Fibroblast of pulmonary artery (primary cell): ENCODE measurements around the gene USHBP1.
A peak's percentile ranks its signal among the peaks of the same experiment; 100 is the strongest.

ENCODE experiments used
- DNase-seq: peaks from one replicate; pipeline ENCODE4 v3.0.0-alpha.2; 2010; ENCODE audit warnings: low read depth
- H3K4me3 ChIP-seq: replicated peaks from 2 replicates; pipeline ENCODE4 v1.5.1; 2011; ENCODE audit warnings: low read depth, mild to moderate bottlenecking, control low read depth, low read length, moderate library complexity
- TF ChIP-seq, protein P1 (sequence below): IDR thresholded peaks from 2 replicates; pipeline ENCODE4 v1.5.1; 2011; ENCODE audit warnings: mild to moderate bottlenecking, control low read depth, low read length, inconsistent platforms; ENCODE audit errors: missing control alignments

Gene USHBP1

DNA sequence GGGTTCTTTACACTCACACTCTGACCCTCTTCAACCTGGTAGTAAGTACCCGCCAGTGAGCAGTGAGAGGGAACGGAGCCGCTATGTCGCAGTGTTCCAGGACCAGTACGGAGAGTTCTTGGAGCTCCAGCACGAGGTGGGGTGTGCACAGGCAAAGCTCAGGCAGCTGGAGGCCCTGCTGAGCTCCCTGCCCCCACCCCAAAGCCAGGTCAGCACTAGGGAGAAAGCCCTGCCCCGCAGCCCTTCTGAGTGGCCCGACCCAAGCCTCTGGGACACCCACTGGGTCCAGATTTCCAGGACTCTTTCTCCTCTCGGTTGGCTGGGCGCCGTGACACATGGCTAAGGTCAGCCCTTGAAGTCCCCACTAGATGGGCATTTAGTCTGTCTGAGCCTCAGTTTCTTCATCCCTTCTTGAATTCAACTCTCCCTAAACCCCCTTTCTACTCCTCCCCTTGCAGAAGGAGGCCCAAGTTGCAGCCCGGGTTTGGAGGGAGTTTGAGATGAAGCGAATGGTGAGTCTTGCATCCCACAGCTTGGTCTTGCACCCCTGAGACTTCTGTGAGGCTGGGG, 36.7 kb downstream of the USHBP1 start:
- TF ChIP-seq, protein P1, sequence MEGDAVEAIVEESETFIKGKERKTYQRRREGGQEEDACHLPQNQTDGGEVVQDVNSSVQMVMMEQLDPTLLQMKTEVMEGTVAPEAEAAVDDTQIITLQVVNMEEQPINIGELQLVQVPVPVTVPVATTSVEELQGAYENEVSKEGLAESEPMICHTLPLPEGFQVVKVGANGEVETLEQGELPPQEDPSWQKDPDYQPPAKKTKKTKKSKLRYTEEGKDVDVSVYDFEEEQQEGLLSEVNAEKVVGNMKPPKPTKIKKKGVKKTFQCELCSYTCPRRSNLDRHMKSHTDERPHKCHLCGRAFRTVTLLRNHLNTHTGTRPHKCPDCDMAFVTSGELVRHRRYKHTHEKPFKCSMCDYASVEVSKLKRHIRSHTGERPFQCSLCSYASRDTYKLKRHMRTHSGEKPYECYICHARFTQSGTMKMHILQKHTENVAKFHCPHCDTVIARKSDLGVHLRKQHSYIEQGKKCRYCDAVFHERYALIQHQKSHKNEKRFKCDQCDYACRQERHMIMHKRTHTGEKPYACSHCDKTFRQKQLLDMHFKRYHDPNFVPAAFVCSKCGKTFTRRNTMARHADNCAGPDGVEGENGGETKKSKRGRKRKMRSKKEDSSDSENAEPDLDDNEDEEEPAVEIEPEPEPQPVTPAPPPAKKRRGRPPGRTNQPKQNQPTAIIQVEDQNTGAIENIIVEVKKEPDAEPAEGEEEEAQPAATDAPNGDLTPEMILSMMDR, result no peak
- H3K4me3 ChIP-seq, result no peak overlapping the region

DNA sequence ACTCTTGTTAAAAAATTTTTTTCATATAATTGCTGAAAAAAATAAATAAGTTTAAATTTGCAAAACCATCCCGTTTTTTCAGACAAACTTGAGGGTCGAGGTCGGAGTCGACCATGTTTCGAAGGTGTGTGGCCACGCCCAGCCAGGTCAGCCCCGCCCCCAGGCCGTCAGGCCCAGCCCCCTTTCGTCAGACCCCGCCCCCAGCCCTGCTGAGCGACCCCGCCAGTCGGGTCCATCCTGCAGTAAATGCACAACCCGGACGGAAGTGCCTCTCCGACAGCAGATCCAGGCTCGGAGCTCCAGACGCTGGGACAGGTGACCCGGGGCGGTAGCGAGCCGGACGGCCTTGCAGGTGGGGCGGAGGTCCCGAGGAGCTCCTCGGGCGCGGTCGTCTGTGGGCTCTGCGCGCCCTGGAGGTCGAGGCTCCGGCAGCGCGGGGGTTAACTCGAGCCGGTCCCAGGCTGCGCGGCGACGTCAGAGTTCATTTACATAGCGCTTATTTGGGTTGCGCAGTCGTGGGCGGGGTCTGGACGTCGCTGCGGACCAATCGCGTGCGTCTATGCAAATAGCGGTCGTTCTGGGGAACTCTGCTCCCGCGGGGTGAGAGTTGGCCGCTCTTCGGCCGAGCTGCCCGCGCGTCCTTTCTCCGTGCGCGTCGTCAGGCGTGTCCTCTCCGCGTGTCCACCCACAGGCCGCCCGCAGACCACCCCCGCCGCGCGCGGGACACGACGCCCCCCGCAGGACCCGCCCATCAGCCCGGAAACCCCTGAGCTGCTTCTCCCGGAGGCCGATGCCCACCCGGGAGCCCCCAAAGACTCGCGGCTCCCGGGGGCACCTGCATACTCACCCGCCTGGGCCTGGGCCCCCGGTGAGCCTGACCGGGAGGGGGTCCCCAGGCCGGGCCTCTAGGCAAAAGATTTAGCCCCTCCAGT, 38.3 kb downstream of the USHBP1 start, which contains the start of gene OCEL1:
Gene OCEL1, plus strand, starts transcription at position 225 of the 932 bp plus-strand sequence. Its CDS starts 22 bp downstream, at position 247.
- TF ChIP-seq, protein P1, result no peak
- H3K4me3 ChIP-seq, result peak within 1 kb of the TSS; percentile 75
- DNase-seq, result peak; percentile 98

More for the DNA sequence above, 36.7 kb downstream of the USHBP1 start:
- no peak for DNase-seq

DNA sequence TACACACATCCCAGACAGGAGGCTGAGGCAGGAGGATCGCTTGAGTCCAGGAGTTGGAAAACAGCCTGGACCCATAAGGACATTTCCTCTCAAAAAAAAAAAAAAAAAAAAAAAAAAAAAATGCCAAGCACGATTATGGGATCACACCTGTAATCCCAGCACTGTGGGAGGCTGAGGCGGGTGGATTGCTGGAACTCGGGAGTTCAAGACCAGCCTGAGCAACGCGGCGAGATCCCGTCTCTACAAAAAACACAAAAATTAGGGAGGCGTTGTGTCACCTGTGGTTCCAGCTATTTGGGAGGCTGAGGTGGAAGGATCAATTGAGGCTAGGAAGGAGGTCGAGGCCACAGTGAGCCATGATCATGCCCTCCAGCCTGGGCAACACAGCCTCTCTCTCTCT, 39.5 kb downstream of the USHBP1 start:
- no peak overlapping the region for H3K4me3 ChIP-seq
- no peak for DNase-seq
- TF ChIP-seq, protein P1, result no peak

GRCh38 chr19:17220207-17220758, 44.3 kb downstream of the USHBP1 start:
- peak; percentile 83 for DNase-seq
- no peak overlapping the region for H3K4me3 ChIP-seq
- TF ChIP-seq, protein P1, result no peak

DNA sequence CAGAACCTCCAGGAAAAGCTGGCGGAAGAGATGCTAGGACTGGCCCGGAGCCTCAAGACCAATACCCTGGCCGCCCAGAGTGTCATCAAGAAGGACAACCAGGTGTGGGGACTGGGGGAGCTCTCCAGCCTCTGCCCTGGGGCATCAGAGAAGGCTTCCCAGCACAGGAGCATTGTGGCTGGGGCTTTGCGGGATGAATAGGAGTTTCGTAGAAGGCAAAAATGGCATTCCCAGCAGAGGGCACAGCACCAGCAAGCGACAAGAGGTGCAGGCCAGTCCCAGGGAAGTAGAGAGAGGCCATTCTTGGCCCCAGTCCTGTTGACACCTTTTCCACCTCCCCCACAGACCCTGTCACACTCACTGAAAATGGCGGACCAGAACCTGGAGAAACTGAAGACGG, 45.3 kb downstream of the USHBP1 start:
- TF ChIP-seq, protein P1, result no peak
- no peak for DNase-seq
- H3K4me3 ChIP-seq, result no peak overlapping the region

DNA sequence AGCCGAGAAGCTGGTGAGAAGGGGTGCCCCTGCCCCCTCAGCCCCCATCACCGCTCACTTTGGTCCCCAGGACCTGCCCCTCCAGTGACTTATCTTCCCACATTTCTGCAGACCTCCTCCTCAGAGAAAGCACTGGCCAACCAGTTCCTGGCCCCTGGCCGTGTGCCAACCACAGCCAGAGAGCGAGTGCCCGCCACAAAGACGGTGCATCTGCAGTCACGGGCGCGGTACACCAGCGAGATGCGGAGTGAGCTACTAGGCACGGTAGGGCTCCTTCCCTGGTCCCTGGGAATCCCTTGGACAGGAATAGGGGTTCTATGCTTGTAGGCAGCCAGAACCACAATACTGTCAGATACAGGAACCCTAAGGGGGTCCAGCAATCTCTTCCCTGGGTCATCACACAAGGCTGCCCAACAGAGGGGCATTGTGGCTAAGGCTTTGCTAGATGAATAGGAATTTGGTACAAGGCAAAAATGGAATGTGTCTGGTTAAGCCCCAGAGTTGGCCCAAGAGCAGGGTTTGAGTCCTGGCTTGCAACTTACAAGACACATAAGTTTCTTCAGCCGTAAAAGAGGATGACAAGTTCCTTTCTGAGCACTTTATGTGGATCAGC, 48.4 kb downstream of the USHBP1 start:
- no peak for DNase-seq
- H3K4me3 ChIP-seq, result peak overlapping the region; percentile 72

More for the DNA sequence above, 48.4 kb downstream of the USHBP1 start:
- TF ChIP-seq, protein P1, result no peak
